NCI-H1417 (cell line): ENCODE data around the gene SNAI3.
A peak's percentile ranks its signal among the peaks of the same experiment; 100 is the strongest.

Experiments used
- DNase-seq, 3 experiments: peaks; one replicate each; lab custom pipeline; 2025; lab: John Stamatoyannopoulos, UW

SNAI3 gene

GRCh38 chr16:88721815-88722755 lies 35.8 kb upstream of the SNAI3 start:
- no peak for DNase-seq

DNA sequence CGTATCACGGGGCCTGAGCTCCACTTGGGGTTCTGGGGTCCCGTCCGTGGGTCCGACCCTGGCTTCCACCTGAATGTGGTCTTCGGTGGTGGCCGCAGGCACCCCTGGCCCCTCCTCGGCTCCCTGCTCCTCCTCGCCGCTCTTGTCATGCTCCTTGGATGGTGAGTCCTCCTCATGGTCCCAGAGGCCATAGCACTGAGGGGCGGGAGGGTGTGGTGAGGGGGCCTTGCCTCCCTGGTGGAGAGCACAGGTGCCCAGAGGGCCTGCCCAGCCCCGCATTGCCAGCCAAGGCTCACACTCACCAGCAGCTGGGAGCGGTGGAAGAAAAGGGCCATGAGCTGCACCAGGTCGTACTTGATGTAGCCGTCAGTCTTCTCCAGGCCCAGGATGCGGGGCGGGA lies 34.9 kb upstream of the SNAI3 start:
- no peak for DNase-seq

DNA sequence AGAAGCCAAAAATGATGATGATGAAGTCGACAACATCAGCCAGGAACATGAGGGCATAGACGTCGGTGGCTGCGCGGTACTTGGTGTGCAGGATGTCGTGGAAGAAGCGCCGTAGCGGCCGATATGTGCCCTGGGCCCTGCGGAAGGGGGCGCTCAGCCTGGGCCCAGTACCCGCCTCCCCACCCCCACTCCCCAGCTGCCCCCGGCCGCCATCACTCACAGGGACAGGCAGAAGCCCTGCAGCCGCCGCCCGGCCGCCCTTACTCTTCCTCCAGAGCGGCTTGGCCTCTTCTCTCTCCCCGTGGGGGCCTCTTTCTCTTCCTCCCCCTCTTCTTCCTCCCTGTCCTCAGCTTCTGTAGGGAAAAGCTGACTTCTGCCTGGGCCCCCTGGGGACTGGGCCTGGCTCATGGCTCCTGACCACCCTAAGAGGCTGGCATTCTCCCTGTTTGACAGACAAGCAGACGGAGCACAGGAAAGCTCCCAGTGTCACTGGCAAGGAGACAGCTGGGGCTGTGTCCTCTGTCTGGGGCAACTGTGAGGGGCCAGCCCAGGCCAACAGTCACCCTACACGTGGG lies 34.2 kb upstream of the SNAI3 start:
- no peak for DNase-seq

DNA sequence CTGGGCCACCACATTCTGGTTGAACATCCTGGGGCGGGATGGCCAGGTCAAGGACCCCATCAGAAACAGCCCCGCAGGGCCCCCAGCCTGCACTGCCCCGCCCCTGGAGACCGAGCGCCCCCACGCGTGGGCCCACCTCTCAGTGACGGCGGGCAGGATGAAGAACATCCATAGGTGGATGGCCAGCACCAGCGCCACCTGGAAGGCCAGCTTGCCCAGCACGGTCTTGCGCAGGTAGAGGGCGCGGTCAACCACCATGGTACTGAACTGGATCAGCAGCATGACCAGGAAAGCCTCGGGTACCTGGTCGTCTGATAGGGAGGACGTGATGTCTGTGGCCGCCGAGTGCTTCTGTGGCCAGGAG lies 33.6 kb upstream of the SNAI3 start:
- DNase-seq = no peak

DNA sequence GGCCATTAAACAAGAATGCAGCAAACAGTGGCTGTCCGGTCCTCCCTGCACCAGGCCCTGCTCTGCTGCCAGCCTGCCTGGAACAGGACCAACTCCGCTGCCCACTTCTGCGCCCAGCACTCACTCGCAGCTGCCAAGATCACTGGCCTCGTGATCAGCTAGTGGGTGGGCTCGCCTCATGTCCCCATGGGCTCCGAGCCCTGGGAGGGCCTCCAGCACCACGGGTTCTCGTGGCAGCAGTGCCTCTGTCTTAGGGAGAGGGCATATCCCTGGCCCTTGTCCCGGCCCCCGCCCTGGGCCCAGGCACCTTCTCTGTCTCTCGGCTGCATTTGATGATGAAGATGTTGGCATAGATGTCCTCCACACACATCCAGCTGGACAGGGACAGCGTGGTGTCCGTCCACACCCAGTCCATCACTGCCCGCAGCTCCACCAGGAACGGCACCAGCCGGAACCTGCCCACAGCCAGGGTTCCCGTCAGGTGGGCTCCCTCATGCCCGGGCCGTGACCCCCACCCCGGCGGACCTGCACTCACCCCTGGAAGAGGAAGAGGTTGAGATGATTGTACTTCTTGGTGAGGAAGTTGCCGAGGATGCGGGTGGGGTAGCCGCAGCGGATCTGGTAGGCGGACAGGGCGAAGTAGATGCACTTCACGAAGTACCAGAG lies 33.1 kb upstream of the SNAI3 start:
- DNase-seq = no peak

- no peak for DNase-seq
Observed at GRCh38 chr16:88718178-88718577, 31.9 kb upstream of the SNAI3 start.

DNA sequence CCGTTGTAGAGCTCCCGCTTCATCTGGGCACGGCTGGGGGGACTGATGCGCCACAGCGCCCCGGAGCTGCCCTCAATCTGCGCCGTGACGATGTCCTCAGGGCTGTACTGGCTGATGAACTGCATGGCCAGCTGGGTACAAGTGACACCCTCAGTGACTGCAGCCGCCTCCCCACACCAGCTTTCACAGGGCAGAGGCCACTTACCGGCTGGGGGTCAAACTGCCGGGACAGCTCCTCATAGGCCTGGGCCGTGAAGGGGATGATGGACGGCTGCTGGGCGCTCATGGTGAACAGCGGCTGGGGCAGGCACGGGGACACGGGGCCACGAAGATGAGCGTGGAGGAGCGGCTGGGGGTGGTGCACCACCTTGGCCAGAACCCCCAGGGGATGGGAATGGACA lies 30.3 kb upstream of the SNAI3 start:
- no peak for DNase-seq

- no peak for DNase-seq
Observed at GRCh38 chr16:88716201-88716600, 29.9 kb upstream of the SNAI3 start.

GRCh38 chr16:88715312-88716190 lies 29.2 kb upstream of the SNAI3 start:
- no peak for DNase-seq

DNA sequence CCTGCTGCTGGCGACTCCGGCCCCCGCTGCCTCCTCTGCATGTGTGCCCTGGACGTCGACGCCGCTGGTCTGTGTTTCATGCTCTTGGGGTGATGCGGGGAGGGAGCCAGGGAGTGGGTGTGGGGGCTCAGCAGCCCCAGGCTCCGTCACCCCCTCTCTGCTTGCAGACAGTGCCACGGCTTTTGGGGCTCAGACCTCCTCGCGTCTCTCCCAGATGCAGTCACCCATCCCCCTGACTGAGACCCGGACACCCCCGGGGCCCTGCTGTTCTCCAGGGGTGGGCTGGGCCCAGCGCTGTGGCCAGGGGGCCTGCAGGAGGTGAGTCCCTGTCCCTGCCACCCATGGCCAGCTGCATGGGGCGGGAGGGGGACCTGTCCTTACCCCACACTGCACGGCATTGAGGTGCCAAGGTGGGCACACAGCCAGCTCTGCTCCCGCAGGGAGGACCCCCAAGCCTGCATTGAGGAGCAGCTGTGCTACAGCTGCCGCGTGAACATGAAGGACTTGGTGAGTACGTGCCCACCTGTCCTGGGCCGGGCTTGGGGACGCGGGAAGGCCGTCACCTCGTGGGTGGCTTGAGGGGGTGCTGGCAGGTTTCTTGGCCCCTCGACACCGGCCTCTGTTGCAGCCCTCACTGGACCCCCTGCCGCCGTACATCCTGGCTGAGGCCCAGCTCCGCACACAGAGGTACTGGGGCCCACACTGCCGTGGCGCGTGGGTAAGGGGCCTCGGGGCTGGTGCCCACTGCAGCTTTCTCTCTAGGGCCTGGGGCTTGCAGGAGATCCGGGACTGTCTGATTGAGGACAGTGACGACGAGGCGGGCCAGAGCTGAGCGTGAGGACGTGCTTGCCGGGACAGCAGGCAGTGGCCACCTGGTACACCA lies 28.4 kb upstream of the SNAI3 start:
- no peak for DNase-seq

DNA sequence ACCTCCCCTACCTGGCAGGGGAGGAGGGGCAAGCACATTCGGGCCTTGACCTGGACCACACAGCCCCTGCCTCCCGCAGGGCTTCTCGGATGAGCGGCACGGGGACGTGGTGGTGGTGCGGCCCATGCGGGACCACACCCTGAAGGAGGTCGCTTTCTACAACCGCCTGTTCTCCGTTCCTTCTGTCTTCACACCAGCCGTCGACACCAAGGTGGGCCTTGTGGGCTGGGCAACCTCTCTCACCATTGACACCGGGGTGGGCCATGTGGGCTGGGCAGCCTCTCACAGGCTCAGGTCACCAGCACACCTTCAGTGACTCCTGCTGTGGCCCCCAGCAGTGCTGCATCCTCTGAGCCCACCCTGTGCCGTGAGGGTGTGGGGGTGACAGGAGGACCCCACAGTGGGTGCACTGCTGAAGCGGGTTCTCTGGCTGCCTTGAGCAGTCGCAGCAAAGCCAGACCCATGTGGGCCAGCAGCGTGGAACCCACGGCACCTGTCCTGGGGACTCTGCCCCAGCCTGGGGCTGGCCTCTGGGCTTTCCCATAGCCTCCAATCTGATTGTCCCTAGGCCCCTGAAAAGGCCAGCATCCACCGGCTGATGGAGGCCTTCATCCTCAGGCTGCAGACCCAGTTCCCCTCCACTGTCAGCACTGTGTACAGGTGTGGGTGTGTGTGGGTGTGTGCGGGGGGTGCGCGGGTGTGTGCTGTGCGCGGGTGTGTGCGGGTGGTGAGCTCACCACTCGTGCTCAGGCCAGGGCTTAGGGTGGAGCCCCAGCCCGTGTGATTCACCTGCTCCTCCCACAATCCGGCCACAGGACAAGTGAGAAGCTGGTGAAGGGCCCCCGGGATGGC lies 27.5 kb upstream of the SNAI3 start:
- DNase-seq = no peak

GRCh38 chr16:88713054-88713453 lies 26.7 kb upstream of the SNAI3 start:
- DNase-seq = no peak

GRCh38 chr16:88712362-88712979 lies 26.2 kb upstream of the SNAI3 start:
- DNase-seq = no peak

DNA sequence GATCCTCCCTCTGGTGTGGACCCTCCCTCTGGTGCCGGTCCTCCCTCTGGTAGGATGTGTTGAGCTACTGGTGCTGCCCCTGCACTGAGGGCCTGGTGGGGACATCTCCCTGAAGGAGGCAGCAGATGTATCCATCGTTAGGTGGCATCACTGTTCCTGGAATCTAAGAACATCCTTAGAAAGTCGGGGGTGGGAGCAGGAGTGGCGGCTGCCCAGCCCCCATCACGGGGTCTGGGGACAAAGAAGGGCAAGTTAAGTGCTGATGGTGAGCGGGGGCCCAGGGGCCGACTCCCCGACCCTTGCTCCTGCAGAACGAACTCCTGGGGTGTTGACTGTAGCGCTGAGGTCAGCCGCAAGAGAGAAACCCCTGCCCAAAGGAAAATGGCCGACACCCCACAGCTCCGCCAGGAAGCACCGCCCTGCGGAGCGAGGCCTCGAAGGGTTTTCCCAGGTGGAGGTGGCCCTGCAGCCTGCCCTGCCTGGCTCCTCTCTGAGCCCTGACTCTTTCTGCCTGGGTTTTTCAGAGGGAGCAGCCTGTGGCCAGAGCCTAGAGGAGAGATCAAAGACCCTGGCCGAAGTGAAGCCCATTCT lies 25.5 kb upstream of the SNAI3 start:
- no peak for DNase-seq

DNA sequence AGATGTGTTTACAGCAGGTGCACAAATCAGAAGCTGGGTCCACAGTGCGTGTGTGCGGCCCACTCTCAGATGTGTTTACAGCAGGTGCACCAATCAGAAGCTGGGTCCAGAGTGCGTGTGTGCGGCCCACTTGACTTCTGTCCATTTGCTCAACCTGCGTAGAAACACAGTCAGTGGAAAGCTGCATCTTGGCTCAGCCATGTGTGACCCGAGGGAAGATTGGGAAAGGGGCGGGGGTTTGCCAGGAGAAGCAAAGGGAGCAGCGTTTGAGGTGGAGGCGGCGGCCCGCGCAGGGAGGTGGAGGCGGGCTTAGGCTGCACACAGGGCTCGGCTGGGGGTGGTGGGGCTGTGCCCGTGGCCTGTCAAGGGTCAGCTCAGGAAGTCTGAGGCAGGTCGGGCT lies 24.2 kb upstream of the SNAI3 start:
- DNase-seq = peak in 1 of 3 experiments; percentile 15

- DNase-seq = no peak
Observed at GRCh38 chr16:88706965-88707826, 20.9 kb upstream of the SNAI3 start.

DNA sequence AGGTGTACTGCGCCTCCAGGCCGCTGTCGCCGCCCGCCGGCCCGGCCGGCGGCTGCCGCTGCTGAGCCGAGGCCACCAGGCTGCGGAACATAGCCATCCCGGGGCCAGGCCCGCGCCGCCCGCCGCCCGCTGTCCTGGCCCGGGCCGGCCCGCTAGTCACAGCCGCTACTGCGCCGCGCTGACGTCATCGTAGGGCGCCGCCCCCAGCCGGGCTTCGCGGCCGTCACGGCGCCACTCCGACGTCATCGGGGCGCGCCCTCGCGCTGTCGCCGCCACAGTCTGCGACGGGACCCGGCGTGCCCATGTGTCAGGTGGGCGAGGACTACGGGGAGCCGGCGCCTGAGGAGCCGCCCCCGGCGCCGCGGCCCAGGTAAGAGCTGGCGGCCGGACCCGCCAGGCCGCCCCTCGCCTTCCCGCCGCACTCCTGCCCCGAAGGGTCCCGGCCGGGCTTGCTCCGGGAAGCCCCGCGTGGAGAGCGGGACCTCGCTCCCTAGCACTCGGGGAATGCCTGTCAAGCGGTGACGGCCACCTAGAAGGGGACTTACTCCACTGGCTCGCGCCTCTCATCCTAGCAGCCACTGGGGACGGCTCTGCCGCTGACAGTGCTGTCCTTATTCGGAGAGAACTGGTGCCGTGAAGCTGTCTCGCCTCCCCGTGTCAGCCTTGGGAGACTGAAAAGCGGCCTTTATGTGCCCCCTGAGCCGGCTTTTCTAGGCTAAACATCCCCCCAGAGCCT lies 20.1 kb upstream of the SNAI3 start, which contains the start of the genes CTU2 and RNF166:
Gene CTU2, plus strand, starts transcription at position 275 of the 736 bp plus-strand sequence. Its CDS starts 28 bp downstream, at position 303.
Gene RNF166, minus strand, starts transcription at position 180 of the 736 bp plus-strand sequence. Its CDS starts 83 bp downstream, at position 97.
- DNase-seq = peak; percentile 79 to 80 (median 80)
